GM18517 (cell line): ENCODE data around the gene KLC1.

Experiments
- ATAC-seq: cut with Tn5 transposase; IDR thresholded peaks from one replicate; pipeline ENCODE4 v1.9.1; 2021; ENCODE audit warnings: mild to moderate bottlenecking, moderate library complexity; ENCODE audit not compliant: unreplicated experiment

The KLC1 gene

DNA sequence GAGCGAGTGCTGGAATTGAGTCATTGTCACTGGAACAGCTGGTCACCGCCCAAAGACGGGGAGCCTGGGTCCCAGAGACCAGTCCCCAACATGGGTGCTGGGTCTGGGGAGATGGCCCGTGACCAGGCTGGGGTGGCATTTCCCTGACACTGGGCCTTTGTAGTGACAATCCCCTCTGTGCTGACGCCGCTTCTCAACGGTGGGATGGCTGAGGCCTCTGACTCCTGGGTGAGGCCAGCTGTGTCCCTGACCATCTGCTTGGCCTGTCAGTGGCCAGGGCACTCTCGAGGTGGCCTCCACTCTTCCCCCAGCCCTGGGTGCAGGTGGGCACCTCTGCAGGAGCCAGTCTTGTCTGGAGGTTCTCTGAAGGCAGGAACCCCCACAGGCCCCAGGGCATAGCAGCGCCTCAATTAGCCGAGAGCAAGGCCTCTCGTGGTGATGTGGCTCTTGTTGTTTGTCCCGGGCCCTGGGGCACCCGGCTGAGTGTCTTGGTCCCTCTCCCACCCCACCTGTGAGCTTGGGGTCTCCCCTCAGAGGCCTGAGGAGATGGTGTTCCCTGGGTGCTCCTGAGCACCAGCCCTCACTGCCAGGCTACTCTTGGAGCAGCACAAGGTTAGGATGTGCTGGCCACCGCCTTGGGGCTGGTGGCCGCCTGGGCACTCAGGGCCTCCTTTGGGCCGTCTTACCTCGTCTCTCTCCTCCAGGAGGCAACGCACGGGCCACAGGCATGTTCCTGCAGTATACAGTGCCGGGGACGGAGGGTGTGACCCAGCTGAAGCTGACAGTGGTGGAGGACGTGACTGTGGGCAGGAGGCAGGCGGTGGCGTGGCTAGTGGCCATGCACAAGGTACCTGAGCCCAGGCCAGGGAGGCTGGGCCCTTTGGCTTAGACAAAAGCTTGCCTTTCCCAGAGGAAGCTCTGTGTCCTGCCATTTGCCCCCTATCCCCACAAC lies 103.2 kb downstream of the KLC1 start:
- no peak for ATAC-seq

DNA sequence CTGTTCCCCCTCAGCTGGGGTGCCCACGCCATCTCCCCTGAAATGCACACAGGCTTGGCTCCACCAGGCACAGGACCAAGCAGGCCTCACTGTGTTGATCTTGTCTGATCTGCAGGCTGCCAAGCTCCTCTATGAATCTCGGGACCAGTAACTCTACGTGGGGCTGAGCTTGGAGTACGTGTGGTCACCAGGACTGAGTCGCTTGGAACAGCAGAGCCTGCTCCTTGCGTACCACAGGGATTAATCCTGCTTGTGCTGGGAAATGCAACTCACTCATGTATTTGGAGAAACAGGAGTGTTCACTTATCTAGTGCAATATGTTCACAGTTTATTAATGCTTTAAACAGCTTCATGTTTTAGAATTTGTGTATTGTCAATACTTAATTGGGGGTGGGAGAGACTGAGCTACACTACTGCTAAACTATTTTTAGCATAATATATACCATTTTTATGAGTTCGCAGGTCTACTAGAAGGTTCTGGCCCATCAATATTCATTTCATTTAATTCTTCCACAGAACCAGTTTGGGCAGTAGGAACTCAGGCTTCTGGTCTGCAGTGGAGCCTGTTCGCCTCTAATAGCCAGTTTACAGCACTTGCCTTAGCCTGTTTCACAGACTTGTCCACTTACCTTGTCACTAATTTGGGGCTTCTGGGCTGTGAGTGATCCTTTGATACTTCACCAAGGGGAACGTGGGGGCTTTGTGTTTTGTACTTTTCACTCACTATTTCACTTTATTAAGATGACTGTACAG lies 104.0 kb downstream of the KLC1 start:
- no peak for ATAC-seq

DNA sequence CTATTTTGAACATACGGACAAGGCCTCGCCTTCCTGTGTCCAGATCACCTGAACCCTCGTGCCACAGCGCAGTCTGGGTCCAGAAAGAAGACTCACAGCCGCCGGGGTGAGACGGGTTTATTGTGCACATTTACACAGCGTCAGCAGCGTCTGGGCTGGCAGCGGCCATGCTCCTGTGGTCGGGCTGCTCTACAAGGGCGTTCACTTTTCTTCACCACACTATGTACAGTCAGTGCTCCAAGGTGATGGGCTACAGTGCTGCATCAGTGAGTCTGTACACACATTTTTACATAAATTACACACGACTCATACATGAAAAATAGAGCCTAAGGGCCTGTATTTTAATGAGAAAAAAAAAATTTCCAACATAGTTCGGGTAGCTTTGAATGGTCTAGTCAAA lies 104.6 kb downstream of the KLC1 start:
- ATAC-seq: no peak

DNA sequence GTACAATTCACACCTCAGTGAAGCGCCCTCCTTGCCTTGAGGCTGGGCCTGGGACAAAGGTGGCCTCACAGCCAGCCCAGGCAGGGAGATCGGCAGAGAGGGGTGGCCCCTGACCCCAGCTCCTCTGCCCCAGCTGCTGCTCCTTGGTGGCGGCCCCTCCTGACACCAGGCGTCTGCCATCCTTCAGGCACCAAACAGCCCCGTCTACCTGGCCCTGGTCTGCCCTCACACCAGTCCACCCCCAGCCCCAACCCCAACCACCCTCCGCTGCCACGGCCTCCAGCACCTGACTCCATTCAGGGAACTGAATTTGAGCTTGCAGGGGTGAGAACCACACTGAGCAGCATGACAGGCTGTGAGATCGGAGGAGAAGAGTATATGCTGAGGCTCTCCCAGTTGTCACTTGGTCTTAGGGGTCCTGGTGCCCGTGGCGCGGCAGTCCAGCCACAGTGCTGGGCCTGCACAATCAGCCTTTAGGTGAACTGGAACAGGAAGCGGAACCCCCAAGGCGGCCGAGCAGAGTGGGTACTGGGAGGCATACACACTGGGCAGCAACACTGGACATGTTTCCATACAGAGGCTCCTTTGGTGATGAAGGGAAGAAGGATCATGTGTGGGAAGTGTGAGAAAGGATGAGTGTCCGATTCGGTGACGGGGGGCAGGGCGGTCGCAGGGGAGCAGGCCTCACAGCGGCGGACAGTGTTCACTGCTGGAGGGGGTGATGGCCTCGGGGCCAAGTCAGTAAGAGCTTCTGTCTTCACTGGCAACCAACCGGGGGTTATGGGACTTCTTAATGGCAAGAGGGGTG lies 105.3 kb downstream of the KLC1 start:
- no peak for ATAC-seq

DNA sequence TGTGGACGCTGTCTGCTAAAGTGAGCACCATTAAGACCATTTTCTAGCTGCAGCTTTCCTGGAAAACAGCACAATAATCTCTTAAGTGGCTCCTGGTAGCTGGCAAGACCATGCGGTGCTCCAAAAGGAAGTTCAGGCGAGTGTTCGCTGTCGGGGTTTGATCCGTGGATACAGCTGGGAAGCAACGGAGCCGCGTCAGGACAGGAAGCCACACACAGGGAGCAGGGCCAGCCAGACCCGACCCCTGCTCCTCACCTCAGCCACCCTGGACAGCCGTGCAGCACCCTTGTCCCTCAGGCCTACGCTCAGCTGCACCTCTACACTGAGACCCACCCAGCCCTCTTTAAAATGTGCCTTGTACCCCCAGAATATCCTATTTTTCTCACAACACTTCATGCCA lies 106.0 kb downstream of the KLC1 start:
- ATAC-seq: no peak

DNA sequence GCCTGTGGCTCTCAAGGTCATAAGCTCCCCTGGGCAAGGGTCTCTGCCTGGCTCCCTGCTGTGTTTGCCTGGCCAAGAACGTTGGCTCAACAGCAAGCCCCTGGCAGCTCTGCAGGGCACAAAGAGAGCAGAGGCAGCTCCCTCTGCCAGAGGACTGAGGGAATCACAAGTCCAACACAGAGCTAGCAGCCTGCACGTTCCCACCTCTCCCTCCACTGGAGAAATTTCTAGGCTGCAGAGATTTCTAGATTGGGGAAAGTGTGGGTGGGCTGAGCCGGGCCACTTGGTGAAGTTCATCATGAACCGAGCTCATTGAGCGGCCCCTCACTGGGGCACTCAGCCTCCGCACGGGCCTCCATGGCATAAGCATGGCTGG lies 106.4 kb downstream of the KLC1 start:
- ATAC-seq: no peak

DNA sequence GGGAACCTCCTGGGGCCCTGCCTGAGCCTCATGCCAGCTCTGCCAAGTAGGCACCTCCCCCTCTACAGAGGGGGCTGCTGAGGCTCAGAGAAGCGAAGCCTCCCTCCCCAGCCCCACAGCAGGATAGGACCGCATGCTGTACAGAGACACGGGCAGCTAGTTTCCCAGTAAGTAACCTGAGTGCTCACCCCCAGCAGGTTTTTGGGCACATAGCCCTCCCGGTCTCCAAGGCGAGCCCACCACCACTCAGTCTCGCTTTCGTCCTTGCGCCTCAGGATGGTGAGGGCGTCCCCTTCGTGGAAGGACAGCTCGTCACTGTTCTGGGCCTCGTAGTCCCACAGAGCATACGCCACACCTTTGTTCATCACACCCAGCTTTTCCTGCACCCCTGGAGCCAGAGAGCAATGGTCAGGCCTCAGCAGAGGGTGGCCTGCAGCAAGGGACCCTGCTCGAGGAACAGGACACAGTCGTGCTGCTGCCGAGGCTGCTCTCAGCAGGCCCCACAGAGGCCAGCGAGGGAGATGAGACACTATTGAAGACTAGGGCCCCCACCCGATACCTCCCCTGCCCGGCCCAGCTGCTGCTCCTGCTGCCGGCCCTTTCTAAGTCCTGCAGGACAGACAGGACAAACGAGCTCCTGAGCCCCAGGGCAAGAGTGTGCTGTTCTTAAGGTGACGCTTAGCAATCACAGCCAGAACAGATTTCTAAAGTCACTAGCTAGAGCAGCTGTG lies 107.0 kb downstream of the KLC1 start:
- ATAC-seq: no peak

DNA sequence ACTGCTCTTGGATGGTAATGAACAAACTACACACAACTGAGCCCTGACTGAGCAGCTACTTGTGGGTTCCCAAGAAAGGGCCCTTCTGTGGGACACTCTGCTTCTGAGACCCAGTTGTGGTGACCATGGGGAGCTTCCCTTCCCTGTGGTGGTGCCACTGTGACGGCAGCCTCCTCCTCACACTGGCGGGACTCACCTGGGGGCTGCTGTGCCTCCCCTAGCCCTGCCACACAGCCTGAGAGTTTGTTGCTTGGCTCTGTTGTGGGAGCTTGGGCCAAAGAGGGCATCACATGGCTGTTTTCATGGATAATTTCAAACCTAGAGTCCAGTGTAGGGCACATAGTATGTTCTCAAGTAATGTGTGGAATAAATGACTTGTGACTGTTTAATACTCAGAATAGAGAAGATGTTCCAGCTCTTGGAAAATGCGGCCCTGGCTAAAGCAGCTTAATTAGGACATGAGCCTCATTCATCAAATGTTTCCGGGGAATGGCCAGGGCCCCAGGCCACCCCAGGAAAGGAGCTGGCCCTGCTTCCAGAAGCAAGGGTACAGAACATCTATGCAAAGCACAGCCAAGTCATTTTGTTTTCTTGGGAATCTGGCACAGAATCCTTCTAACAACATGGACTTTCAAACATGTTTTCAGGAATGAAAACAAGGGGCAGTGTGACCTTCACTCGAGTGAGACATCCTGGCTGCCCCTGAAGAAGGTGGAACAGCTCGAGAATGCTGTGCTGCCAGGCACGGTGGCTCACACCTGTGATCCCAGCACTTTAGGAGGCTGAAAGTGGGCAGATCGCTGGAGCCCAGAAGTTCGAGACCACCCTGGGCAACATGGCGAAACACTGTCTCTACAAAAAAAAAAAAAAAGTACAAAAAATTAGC lies 107.8 kb downstream of the KLC1 start:
- ATAC-seq: no peak

DNA sequence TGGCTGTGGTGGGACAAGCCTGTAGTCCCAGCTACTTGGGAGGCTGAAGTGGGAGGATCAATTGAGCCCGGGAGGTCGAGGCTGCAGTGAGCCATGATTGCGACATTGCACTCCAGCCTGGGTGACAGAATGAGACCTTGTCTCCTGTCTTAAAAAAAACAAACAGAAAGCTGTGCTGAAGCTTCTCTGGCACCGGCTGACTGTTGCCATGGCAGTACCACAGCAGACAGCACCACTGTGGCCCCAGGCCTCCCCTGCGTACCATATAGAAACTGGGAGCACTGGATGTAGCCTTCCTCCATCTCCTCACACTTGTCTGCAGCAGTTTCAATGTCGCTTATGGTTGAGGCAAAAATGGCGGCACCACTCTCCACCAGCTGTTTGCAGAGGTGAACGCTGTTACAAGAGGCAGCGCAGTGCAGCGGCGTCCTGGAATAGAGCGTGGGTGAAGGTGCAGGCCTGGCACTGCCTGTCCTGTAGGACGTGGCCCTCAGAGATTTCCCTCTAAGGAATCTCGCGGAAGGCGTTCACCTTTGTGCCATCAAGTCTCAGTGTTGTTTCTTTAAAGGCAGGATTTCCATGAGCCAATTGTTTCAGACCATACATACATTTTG lies 108.5 kb downstream of the KLC1 start:
- ATAC-seq: no peak

DNA sequence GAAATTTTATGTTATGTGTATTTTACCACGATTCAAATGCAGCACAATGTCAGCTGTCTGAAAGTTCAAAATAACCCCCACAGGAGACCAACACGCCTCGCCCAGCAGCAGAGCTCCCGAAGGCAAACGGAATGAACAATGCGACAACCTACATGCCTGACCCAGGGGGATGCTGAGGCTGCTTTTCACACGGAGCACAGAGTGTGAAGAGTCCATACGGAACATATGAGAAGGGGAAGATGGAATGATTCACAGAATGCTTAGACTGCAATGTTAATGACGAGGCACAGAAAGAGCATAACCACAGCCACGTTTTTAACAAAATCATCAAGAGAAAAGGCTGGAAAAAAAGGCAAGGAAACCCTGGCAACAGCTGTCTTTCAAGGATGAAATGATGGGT lies 109.2 kb downstream of the KLC1 start:
- ATAC-seq: no peak

DNA sequence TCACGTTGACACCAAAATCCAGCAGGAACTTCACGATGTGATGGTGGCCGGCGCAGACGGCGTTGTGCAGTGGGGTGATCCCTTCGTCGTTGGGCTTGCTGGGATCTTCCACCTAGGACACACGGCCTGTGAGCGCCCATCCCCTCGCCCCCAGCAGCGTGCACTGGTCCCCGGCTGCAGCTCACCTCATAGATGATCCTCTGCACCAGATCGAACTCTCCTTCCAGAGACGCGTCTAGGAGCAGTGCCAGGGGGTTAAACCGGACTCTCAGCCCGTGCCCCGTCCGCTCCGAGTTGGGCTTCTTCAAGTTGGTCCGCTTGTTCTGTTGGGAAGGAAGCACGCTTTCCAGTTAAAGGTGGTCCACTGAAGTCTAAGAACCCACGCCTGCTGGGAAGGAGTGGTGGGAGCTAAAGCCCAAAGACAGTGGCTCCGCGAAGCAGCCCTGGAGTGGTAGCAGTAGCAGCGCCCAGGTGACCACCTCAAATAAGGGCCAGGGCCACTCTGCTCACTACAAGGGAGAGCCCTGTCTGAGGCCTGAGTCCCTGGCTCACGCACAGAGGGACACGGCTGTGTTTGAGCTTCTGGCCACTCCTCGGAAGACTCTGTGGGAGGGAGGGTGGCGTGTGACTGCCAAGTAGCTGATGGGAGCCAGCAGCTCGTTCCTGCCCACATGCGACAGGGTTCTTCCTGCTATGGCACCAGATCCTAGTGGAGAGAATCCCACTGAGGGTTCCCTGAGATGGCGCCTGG lies 109.9 kb downstream of the KLC1 start:
- no peak for ATAC-seq

DNA sequence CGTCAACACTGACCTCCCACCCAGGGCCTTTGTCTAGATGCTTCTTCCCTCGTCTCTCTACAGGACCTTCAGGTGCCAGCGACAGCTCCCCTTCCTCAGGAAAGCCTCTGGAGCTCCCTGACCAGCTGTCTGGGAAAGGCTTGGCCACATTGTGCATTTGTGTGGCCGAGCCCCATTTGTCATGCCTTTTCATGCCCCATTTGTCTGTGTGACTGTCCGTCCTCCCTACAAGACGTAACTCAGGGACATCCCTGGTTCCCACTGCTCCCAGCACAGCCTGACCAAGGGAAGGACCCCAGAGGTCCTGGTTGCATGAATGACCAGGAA lies 110.4 kb downstream of the KLC1 start:
- no peak for ATAC-seq

DNA sequence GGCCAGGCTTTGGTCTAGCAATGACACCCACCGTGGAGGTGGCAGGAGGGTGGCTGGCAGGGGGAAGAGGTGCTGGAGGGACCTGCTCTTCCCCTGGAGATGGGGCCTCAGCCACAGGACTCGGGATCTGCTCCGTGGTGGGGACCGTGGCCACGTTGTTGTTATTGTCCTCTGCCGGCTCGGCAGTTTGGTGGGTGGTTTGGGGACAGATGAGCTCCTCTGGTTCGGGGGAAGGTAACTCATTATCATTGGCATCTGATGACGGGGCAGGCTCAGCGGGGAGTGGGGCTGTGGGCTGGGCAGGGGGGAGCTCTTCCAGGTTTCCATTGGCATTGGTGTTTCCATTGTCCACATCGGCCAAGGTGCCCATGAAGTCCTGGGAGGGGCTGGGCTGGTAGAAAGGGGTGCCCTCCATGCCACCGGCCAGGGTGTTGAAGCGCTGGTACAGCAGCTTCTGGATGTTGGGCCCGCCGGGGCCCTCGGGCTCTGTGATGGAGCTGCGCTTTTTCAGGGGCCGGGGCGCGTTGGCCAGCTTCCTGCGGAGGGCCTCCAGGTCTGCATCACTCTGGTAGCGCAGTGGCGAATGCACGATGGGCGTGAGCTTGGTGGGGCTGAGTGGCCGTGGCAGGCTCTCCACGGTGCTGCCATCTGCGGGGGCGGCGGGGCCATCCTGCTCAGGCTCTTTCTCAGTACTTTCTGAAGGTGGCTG lies 110.9 kb downstream of the KLC1 start:
- ATAC-seq: no peak

DNA sequence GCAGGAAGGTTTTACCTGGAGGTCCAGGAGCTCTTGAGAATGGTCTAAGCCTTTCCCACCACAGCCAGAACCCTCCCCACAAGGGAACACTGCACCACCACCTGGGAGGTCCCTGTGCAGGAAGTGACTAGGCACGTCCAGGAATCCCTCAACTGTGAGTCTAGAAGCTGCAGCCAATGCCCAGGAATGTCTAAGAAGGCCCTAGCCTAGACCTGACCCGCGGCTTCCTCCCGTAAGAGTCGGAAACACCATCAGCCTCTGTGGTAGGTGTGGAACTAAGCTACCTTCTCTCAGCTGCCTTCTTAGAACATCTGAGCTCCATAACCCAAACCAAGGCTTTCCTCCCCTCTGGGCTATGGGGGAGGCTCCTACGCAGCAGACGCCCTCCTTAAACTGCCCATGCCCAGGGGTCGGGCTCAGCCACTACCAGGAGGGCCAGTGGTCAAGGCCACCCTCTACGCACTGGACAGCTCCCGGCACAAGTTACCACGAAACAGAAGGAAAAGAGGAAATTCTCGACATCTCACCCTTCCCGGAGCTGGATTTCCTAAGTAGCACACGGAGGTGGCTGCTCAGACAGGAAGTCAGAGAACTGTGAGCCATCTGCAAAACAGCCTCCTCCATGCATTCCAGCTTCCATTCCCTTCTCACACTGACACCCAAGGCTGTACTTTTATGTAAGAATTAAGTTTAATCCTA lies 112.1 kb downstream of the KLC1 start:
- no peak for ATAC-seq

DNA sequence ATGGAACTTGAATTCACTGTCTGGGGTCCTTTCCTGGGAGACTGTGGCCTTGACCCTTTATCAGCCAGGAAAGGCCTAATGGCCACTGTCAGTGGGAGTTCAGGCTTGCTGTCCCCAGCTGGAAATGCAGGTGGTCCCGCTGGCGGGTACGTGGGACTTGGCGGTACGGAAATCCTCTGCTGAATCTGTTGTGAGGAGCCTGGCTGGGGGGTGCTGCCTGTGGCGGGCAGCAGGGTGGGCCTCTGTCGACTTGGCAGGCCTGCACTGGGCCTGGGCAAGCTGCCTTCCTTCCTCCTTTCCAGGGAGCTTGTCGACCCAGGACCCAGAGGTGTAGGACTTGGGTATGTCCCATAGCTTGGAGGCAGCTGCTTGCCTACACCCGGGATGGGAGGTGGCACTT lies 112.9 kb downstream of the KLC1 start:
- ATAC-seq: no peak

DNA sequence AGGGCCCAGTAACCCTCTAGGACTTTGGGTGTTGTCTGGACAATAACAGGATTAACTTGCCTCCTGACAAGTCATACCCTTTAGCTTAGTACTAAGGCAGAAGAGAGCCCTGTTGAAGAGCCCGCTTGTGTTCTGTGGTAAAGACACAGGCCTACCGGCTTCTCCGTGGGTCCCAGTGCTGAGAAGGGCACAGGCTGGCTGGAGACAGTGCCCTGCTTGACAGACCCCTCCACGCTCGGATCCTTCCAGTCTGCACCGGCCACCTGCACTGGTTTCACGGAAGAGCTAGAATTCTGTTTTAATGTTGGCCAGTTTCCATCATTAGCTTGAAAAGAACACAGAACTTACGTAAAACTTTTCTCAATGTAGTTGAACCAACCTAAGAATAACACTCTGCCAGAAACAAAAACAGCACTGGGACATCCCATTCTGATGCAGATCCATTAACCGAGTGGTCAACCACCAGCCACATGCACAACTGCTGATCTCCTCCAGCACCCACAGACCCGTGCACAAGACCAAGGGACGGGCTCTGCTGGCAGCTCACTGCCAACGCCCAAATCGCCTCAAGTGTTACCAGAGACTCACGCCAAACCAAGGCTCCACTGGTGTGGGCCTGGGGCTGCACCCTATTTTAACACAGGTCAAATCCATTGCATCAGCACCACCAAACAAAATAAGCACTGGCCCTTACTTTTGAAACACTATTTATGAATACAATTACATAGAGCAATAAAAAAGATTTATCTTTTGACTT lies 113.7 kb downstream of the KLC1 start:
- ATAC-seq: no peak

DNA sequence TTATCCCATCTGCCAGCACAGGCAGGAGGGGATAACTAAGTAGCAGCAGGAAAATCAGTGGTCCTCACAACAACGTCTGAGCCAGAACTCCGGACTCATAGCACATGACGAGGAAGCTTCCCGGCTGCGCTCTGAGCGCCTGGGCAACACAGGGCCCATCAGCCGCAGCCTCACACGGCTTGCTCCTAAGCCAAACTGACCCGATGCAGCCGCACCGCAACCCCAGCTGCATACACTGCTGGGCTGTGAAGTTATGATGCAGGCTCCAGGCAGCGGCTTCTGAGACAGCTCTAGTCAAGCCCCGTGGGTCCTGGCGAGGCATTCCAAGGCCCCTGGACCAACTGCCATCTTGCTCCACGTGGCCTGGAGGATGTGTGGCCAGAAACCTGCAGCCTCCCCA lies 114.7 kb downstream of the KLC1 start:
- ATAC-seq: no peak
